Endothelial cell of umbilical vein (primary cell): ENCODE data around the gene NUDT3.

Experiments
- EZH2 ChIP-seq: IDR thresholded peaks from 2 replicates; pipeline ENCODE4 v1.6.1; 2012; ENCODE audit warnings: borderline replicate concordance, low read depth, mild to moderate bottlenecking, moderate library complexity, low read length, inconsistent platforms; ENCODE audit not compliant: severe bottlenecking
- POLR2A ChIP-seq: IDR thresholded peaks from 2 replicates; pipeline ENCODE4 v1.6.1; 2012; ENCODE audit warnings: low read depth, mild to moderate bottlenecking, control low read depth, low read length
- POLR2AphosphoS5 ChIP-seq: IDR thresholded peaks from 2 replicates; pipeline ENCODE4 v1.6.1; 2012; ENCODE audit warnings: low read depth, mild to moderate bottlenecking, control low read depth, low read length, moderate library complexity; ENCODE audit not compliant: insufficient read depth
- TF ChIP-seq, protein P1 (sequence below), 2 donors: IDR thresholded peaks; 1 replicate in 1 of 2; 2 replicates in 1 of 2; pipeline ENCODE4 v1.5.1; 2011; ENCODE audit warnings: low read length in 2 of 2, mild to moderate bottlenecking in 2 of 2, moderate library complexity in 2 of 2, control low read depth in 1 of 2, inconsistent platforms in 1 of 2, low read depth in 1 of 2; ENCODE audit not compliant: insufficient read depth in 1 of 2; ENCODE audit errors: extremely low read depth in 1 of 2

DNA sequence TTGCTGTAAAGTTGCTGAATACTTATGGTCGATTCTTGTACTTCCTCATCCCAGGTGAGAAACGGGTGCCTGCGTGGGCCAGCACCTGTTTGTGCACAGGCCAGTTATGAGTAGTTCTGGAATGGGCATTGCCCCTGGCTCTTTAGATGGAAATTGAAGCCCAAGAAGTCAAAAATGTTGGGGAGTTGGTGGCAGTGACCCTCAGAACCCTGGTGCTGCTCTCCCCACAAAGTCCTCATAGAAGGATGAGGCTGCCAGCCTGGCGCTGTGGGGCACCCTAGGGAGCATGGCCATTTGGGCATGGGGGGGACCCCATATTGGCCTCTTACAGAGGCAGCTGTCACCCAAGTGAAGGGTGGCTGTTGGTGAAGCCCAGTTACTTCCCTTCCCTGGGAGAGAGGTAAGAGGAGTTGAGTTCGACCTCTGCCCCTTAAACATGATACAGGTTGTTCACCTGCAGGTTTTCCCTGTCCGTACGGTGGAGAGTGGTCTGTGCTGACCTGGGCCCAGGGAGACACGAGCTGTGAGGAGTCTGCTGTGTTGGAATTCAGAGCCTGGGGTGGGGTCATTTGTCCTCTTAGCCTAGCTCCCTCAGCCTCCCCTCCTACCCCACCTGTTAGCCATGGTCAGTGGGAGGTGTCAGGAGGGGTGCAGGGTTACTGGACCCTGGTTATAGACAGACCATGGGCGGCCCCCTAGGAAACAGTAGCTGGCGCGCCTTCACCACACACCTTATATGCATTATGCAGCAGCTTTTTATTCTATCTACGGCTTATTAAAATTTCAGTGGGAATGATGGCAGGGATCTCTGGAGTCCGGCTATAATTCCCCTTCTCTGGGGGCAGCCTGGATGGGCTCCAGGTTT lies 150.9 kb downstream of the NUDT3 start:
- TF ChIP-seq, protein P1, sequence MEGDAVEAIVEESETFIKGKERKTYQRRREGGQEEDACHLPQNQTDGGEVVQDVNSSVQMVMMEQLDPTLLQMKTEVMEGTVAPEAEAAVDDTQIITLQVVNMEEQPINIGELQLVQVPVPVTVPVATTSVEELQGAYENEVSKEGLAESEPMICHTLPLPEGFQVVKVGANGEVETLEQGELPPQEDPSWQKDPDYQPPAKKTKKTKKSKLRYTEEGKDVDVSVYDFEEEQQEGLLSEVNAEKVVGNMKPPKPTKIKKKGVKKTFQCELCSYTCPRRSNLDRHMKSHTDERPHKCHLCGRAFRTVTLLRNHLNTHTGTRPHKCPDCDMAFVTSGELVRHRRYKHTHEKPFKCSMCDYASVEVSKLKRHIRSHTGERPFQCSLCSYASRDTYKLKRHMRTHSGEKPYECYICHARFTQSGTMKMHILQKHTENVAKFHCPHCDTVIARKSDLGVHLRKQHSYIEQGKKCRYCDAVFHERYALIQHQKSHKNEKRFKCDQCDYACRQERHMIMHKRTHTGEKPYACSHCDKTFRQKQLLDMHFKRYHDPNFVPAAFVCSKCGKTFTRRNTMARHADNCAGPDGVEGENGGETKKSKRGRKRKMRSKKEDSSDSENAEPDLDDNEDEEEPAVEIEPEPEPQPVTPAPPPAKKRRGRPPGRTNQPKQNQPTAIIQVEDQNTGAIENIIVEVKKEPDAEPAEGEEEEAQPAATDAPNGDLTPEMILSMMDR (IDR thresholded peaks at IDR 0.05; ENCODE audit: extremely low read depth in 1 of 2, insufficient read depth in 1 of 2, low read depth in 1 of 2, low read length in 2 of 2), result no peak
- TF ChIP-seq EZH2, result no peak
- peak; percentile 31 for TF ChIP-seq POLR2AphosphoS5
- no peak for TF ChIP-seq POLR2A
